WI38 (cell line): ENCODE results near the gene DNAJC30.
"Not testable (repeated sequence)": the region's sequence is repeated elsewhere in the genome, so short reads cannot be mapped to it uniquely, and the experiment has no call there.

Source experiments
- H3K4me3 ChIP-seq: 2 replicates; pipeline ENCODE4 v1.5.1; 2011; ENCODE audit warnings: low read depth, mild to moderate bottlenecking, control low read depth, low read length
- TF ChIP-seq, protein P1 (sequence below): IDR thresholded peaks from 2 replicates; pipeline ENCODE4 v1.5.1; 2012; ENCODE audit warnings: low read depth, mild to moderate bottlenecking, control low read depth, low read length

Gene DNAJC30

DNA sequence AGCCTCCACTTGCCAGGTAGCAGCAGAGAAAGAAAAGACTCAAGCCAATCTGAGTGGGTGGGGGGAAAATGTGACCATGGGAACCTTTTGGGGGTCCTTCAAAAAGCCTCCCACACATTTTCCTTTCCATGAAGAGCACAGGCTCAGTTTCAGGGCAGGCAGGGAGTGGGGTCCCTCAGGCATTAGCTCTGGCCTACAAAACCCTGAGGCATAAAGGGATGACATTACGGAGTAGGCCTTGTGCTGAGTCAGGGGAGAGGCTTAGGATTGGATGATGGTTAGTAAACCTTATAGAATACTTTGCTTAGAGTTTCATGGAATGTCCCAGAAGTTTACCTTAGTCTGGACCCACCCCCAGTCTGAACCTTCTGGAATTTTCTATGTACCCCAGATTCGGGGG, 3.5 kb downstream of the DNAJC30 start:
- no peak overlapping the region for H3K4me3 ChIP-seq
- TF ChIP-seq, protein P1, sequence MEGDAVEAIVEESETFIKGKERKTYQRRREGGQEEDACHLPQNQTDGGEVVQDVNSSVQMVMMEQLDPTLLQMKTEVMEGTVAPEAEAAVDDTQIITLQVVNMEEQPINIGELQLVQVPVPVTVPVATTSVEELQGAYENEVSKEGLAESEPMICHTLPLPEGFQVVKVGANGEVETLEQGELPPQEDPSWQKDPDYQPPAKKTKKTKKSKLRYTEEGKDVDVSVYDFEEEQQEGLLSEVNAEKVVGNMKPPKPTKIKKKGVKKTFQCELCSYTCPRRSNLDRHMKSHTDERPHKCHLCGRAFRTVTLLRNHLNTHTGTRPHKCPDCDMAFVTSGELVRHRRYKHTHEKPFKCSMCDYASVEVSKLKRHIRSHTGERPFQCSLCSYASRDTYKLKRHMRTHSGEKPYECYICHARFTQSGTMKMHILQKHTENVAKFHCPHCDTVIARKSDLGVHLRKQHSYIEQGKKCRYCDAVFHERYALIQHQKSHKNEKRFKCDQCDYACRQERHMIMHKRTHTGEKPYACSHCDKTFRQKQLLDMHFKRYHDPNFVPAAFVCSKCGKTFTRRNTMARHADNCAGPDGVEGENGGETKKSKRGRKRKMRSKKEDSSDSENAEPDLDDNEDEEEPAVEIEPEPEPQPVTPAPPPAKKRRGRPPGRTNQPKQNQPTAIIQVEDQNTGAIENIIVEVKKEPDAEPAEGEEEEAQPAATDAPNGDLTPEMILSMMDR = no peak

- TF ChIP-seq, protein P1 = no peak
- no peak overlapping the region for H3K4me3 ChIP-seq
Measured at GRCh38 chr7:73678862-73679261, 4.4 kb downstream of the DNAJC30 start.

DNA sequence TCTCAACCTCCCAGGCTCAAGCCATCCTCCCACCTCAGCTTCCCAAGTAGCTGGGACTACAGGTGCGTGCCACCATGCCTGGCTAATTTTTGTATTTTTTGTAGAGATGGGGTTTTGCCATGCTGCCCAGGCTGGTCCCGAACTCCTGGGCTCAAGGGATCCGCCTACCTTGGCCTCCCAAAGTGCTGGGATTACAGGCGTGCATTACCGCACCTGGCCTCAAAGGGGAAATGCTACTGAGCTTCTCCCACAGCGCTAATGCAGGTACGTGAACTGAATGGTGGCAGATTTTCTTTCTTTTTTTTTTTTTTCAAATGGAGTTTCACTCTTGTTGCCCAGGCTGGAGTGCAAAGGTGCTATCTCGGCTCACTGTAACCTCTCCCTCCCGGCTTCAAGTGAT, 7.2 kb downstream of the DNAJC30 start:
- H3K4me3 ChIP-seq = not testable (repeated sequence)

- TF ChIP-seq, protein P1 = no peak
- no peak overlapping the region for H3K4me3 ChIP-seq
Measured at GRCh38 chr7:73674468-73675124, 8.7 kb downstream of the DNAJC30 start.

DNA sequence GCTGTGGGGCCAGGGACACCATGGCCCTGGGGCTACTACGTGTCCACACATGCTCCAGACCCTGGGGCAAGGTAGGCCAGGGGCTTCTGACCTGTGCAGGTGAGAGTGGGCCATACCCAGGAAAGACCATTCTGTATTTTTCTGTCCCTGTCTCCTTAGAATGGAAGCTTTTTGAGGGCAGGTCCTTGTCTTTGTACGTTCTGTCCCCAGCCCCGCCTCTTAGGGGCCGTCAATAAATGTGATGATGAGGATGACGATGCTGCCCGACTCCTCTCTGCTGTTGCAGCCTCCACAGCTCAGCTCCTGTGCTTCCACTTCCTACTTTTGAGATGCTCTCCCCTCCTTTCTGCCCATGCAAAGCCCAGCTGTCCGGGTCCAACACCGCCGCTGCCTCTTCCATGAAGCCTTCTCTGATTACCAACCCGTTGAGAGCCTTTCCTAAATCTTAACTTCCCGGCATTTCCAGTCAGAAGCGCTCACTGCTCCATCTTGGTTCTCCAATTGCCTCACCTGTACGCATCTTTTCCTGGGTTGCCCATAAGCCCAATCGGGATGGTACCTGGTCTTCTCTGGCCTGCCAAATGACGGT, 11.3 kb downstream of the DNAJC30 start:
- H3K4me3 ChIP-seq = no peak overlapping the region
- TF ChIP-seq, protein P1 = no peak

GRCh38 chr7:73671322-73671661, 12.0 kb downstream of the DNAJC30 start:
- no peak overlapping the region for H3K4me3 ChIP-seq

GRCh38 chr7:73669858-73670385, 13.3 kb downstream of the DNAJC30 start:
- no peak overlapping the region for H3K4me3 ChIP-seq
- TF ChIP-seq, protein P1 = no peak

More at GRCh38 chr7:73671322-73671661, 12.0 kb downstream of the DNAJC30 start:
- TF ChIP-seq, protein P1 = no peak
